Activated T-helper 1 cell treated with anti-CD3 and anti-CD28 coated beads, Interleukin-12 subunit alpha, Interleukin-12 subunit beta, Interleukin-2, Interleukin-4 antibody, amounts not matched to agents 30 ng/mL and 10 ng/mL and 1 ng/mL, durations not matched to agents 14 hours and 24 hours and 36 hours (primary cell): ENCODE data around the gene KCNIP2. TPM values are rescaled to one million over a fixed set of nuclear protein-coding genes. Genes with fewer than 3 reads are reported as not detected.
A peak's percentile ranks its signal among the peaks of the same experiment; 100 is the strongest.

Experiments
- DNase-seq: peaks from one replicate; pipeline ENCODE4 v3.0.0; 2021; ENCODE audit warnings: low spot score
- H3K27ac Mint-ChIP-seq: one replicate; pipeline ENCODE4 v1.8.0; 2021; ENCODE audit warnings: mild to moderate bottlenecking, mixed read lengths
- H3K27me3 Mint-ChIP-seq: one replicate; pipeline ENCODE4 v1.8.0; 2022; ENCODE audit warnings: mild to moderate bottlenecking, moderate library complexity, mixed read lengths; ENCODE audit not compliant: insufficient read depth
- H3K36me3 Mint-ChIP-seq: one replicate; pipeline ENCODE4 v1.8.0; 2021; ENCODE audit warnings: low read depth, mixed read lengths
- H3K4me1 Mint-ChIP-seq: one replicate; pipeline ENCODE4 v1.8.0; 2021; ENCODE audit warnings: low read depth, mixed read lengths
- H3K4me3 Mint-ChIP-seq: one replicate; pipeline ENCODE4 v1.8.0; 2021; ENCODE audit warnings: mild to moderate bottlenecking, moderate library complexity, mixed read lengths
- H3K9me3 Mint-ChIP-seq: one replicate; pipeline ENCODE4 v1.8.0; 2021; ENCODE audit warnings: mixed read lengths
- intact Hi-C: fragments of 100-400 bp; cut with micrococcal nuclease; formaldehyde crosslinking; loops from one replicate; pipeline ENCODE4 v1.15.1; 2024
- total RNA-seq: library from RNA; stranded (reverse); gene quantifications from 2 replicates; pipeline ENCODE4 v1.2.3, GENCODE V29; 2022

Gene KCNIP2
- total RNA-seq, 1 donor from 2014 or later: 2.5 TPM

GRCh38 chr10:101875068-101875688, 31.6 kb upstream of the KCNIP2 start:
- Mint-ChIP-seq H3K36me3 (peaks cover 7% of the 10 kb centered on the region), H3K27ac (no peak overlapping the region), H3K4me3 (no peak overlapping the region), H3K9me3 (no peaks in the 10 kb centered on the region), H3K27me3 (no peaks in the 10 kb centered on the region), H3K4me1 (peaks cover 19% of the 10 kb centered on the region)
- no peak for DNase-seq
- intact Hi-C loops: no loop called here

GRCh38 chr10:101874252-101874651, 30.7 kb upstream of the KCNIP2 start:
- no peaks in the 10 kb centered on the region for H3K9me3 Mint-ChIP-seq
- no peak overlapping the region for H3K4me3 Mint-ChIP-seq
- no peak for DNase-seq
- H3K27ac Mint-ChIP-seq: no peak overlapping the region
- H3K27me3 Mint-ChIP-seq: no peaks in the 10 kb centered on the region
- H3K4me1 Mint-ChIP-seq: peaks cover 19% of the 10 kb centered on the region
- peaks cover 7% of the 10 kb centered on the region for H3K36me3 Mint-ChIP-seq
- intact Hi-C loops: no loop called here

GRCh38 chr10:101867931-101868330, 24.3 kb upstream of the KCNIP2 start:
- H3K4me3 Mint-ChIP-seq: no peak overlapping the region
- no peak for DNase-seq
- intact Hi-C loops: no loop called here
- no peaks in the 10 kb centered on the region for H3K4me1 Mint-ChIP-seq
- H3K27ac Mint-ChIP-seq: no peak overlapping the region
- H3K9me3 Mint-ChIP-seq: no peaks in the 10 kb centered on the region
- H3K36me3 Mint-ChIP-seq: peaks cover 7% of the 10 kb centered on the region
- H3K27me3 Mint-ChIP-seq: no peaks in the 10 kb centered on the region

GRCh38 chr10:101859530-101859929, 15.9 kb upstream of the KCNIP2 start:
- Mint-ChIP-seq H3K4me3 (no peak overlapping the region), H3K36me3 (peaks cover 23% of the 10 kb centered on the region), H3K27me3 (no peaks in the 10 kb centered on the region), H3K9me3 (peaks cover 17% of the 10 kb centered on the region), H3K4me1 (peaks cover 24% of the 10 kb centered on the region), H3K27ac (peak overlapping the region; percentile 5)
- DNase-seq: no peak
- intact Hi-C loops: loop anchor here (2.0 kb wide), 1 partner anchor 17 kb away; the partner anchor contains the start of gene KCNIP2

- intact Hi-C loops: loop anchor here (2.0 kb wide), 1 partner anchor 16 kb away; the partner anchor contains the start of gene KCNIP2
- H3K36me3 Mint-ChIP-seq: peaks cover 22% of the 10 kb centered on the region
- H3K27ac Mint-ChIP-seq: peak overlapping the region; percentile 5
- H3K9me3 Mint-ChIP-seq: peaks cover 17% of the 10 kb centered on the region
- no peak overlapping the region for H3K4me3 Mint-ChIP-seq
- H3K4me1 Mint-ChIP-seq: peaks cover 24% of the 10 kb centered on the region
- H3K27me3 Mint-ChIP-seq: no peaks in the 10 kb centered on the region
- no peak for DNase-seq
Observed at GRCh38 chr10:101858723-101859500, 15.3 kb upstream of the KCNIP2 start.

GRCh38 chr10:101857802-101858476, 14.3 kb upstream of the KCNIP2 start:
- intact Hi-C loops: loop anchor here (2.0 kb wide), 1 partner anchor 15 kb away; the partner anchor contains the start of gene KCNIP2
- H3K9me3 Mint-ChIP-seq: peaks cover 17% of the 10 kb centered on the region
- peaks cover 24% of the 10 kb centered on the region for H3K4me1 Mint-ChIP-seq
- no peak overlapping the region for H3K4me3 Mint-ChIP-seq
- no peaks in the 10 kb centered on the region for H3K27me3 Mint-ChIP-seq
- no peak overlapping the region for H3K27ac Mint-ChIP-seq
- H3K36me3 Mint-ChIP-seq: peaks cover 22% of the 10 kb centered on the region
- no peak for DNase-seq

- intact Hi-C loops: no loop called here
- peaks cover 24% of the 10 kb centered on the region for H3K4me1 Mint-ChIP-seq
- no peak overlapping the region for H3K4me3 Mint-ChIP-seq
- H3K27me3 Mint-ChIP-seq: no peaks in the 10 kb centered on the region
- no peak for DNase-seq
- no peak overlapping the region for H3K27ac Mint-ChIP-seq
- H3K9me3 Mint-ChIP-seq: peaks cover 17% of the 10 kb centered on the region
- H3K36me3 Mint-ChIP-seq: peaks cover 20% of the 10 kb centered on the region
Observed at GRCh38 chr10:101856626-101857025, 13.0 kb upstream of the KCNIP2 start.

GRCh38 chr10:101851411-101852116, 8.0 kb upstream of the KCNIP2 start:
- intact Hi-C loops: no loop called here

GRCh38 chr10:101850749-101851148, 7.1 kb upstream of the KCNIP2 start:
- Mint-ChIP-seq H3K9me3 (no peaks in the 10 kb centered on the region), H3K4me1 (no peaks in the 10 kb centered on the region), H3K27me3 (no peaks in the 10 kb centered on the region), H3K27ac (no peak overlapping the region), H3K36me3 (peaks cover 6% of the 10 kb centered on the region), H3K4me3 (no peak overlapping the region)
- no peak for DNase-seq
- intact Hi-C loops: no loop called here

More at GRCh38 chr10:101851411-101852116, 8.0 kb upstream of the KCNIP2 start:
- Mint-ChIP-seq H3K4me3 (no peak overlapping the region), H3K4me1 (no peaks in the 10 kb centered on the region), H3K27ac (no peak overlapping the region), H3K36me3 (peaks cover 6% of the 10 kb centered on the region), H3K9me3 (no peaks in the 10 kb centered on the region), H3K27me3 (no peaks in the 10 kb centered on the region)
- DNase-seq: no peak

GRCh38 chr10:101848894-101849351, 5.3 kb upstream of the KCNIP2 start:
- Mint-ChIP-seq H3K4me1 (peaks cover 7% of the 10 kb centered on the region), H3K4me3 (no peak overlapping the region), H3K27ac (no peak overlapping the region), H3K27me3 (peaks cover 4% of the 10 kb centered on the region), H3K36me3 (peaks cover 6% of the 10 kb centered on the region), H3K9me3 (no peaks in the 10 kb centered on the region)
- intact Hi-C loops: no loop called here
- DNase-seq: no peak

GRCh38 chr10:101848408-101848807, 4.8 kb upstream of the KCNIP2 start:
- Mint-ChIP-seq H3K9me3 (no peaks in the 10 kb centered on the region), H3K4me1 (peaks cover 8% of the 10 kb centered on the region), H3K4me3 (no peak overlapping the region), H3K27me3 (peaks cover 6% of the 10 kb centered on the region), H3K27ac (no peak overlapping the region), H3K36me3 (peaks cover 6% of the 10 kb centered on the region)
- DNase-seq: no peak
- intact Hi-C loops: no loop called here

- no peak for DNase-seq
- no peak overlapping the region for H3K4me3 Mint-ChIP-seq
- intact Hi-C loops: no loop called here
- H3K27me3 Mint-ChIP-seq: peaks cover 11% of the 10 kb centered on the region
- H3K4me1 Mint-ChIP-seq: peaks cover 32% of the 10 kb centered on the region
- peaks cover 10% of the 10 kb centered on the region for H3K36me3 Mint-ChIP-seq
- H3K9me3 Mint-ChIP-seq: no peaks in the 10 kb centered on the region
- H3K27ac Mint-ChIP-seq: no peak overlapping the region
Observed at GRCh38 chr10:101845893-101846292, 2.3 kb upstream of the KCNIP2 start.
